DMS 273 treated with DMSO at 0.1 percent for 48 hours (cell line): ENCODE measurements around the gene MYBPC2.
A peak's percentile ranks its signal among the peaks of the same experiment; 100 is the strongest.

Source experiments
- DNase-seq: peaks from one replicate; lab custom pipeline; 2025; lab: John Stamatoyannopoulos, UW

MYBPC2 gene

GRCh38 chr19:50481351-50482149 lies 48.9 kb downstream of the MYBPC2 start:
- no peak for DNase-seq

GRCh38 chr19:50482271-50482855 lies 49.7 kb downstream of the MYBPC2 start:
- DNase-seq = no peak

GRCh38 chr19:50482916-50483315 lies 50.2 kb downstream of the MYBPC2 start:
- DNase-seq = no peak

- no peak for DNase-seq
Measured at GRCh38 chr19:50485284-50485955, 52.7 kb downstream of the MYBPC2 start.

- peak; percentile 15 for DNase-seq
Measured at GRCh38 chr19:50486823-50487515, 54.3 kb downstream of the MYBPC2 start.

DNA sequence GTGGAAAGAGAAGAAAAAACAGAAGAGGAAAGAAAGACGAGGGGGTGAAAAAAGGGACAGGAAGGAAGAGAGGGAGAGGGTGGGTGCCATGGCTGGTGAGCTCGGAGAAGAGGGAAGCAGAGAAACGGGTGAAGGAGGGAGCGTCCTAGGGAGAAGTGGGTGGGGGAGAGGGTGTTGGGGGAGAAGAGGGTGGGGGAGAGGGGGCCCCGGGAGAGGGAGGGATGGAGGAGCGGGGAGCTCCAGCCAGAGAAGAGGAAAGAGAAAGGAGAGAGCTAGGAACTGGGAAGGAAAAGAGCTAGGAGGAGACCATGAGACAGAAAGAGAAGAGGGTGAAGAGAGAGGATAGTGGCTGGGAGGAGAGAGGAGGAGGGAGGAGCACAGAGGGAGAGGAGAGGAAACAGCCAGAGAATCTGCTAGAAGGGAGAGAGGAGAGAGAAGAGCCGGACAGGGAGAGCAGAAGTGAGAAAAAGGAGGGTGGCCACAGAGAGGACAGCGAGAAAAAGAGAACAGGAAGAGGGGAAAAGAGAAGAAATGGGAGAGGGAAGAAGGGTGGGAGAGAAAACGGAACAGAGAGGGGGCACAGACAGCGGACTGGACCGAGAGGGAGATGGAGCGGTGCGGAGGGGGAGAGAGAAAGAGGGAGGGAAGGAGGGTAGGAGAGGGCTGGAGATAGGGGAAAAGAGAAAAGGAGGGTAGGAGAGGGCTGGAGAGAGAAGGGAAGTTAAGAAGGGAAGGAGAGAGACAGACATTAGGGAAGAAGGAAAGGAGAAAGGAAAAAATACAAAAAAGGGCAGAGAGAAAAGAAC lies 55.9 kb downstream of the MYBPC2 start:
- no peak for DNase-seq

- DNase-seq = no peak
Measured at GRCh38 chr19:50489461-50490011, 56.8 kb downstream of the MYBPC2 start.

DNA sequence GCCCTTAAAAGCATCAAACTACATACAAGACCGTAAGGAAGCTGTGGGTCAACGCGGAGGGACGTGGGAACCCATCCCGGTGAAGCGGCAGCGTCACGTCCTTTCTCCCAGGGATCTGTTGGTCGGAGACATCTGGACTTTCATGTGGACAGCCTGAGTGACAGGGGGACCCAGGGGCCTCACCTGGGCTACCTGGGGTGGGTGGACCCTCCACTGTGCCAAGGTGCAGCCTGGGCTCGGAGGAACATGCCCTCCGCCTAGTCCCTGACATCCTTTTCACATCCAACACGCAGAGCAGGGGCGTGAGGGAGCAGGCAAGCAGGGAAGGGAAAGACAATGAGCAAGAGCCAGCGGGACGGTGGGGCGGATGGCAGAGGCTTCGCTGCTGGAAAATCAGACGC lies 57.7 kb downstream of the MYBPC2 start:
- no peak for DNase-seq

- no peak for DNase-seq
Measured at GRCh38 chr19:50490991-50491472, 58.3 kb downstream of the MYBPC2 start.

- no peak for DNase-seq
Measured at GRCh38 chr19:50492303-50493052, 59.8 kb downstream of the MYBPC2 start.

DNA sequence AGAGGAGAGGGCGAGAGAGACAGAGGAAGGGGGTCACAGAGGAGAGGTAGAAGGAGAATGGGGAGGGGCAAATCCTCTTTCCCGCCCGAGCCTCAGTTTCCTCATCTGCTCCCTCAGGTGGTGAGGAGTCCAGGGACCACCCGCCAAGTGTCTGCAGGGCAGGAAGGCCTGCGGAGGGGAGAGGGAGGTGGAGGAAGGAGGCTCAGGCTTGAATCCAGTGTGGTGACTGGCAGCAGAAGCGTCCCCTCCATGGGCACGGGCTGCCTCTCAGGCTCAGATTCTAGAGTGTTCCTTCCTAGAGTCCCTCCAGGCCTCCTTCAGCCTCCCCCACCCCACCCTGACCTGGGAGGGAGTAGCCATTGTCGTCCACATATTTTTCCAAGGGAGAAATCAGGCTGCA lies 60.5 kb downstream of the MYBPC2 start:
- no peak for DNase-seq

GRCh38 chr19:50494186-50495019 lies 61.7 kb downstream of the MYBPC2 start:
- no peak for DNase-seq

DNA sequence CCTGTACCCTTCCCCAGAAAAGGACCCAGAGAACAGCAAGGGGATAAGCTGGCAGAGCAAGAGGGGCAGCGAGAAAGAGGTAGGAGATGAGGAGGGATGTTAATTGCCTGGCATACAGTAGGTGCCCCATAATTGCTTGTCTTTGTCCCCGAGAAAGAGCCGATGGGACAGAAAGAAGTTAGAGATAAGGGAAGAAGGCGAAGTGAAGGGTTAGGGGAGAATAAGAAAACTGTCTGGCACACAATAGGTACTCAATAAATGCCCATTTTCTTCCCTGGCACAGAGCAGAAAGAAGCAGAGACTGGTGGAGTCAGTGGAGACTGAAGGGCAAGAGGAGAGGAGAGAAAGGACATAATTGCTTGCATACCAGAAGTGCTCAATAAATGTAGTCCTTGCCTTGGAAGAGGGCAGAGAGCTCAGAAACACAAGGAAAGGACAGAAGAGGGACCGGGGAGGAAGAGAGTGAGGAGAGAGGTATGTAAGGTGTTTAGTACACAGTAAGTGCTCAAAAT lies 62.4 kb downstream of the MYBPC2 start:
- no peak for DNase-seq

GRCh38 chr19:50496189-50497021 lies 63.7 kb downstream of the MYBPC2 start:
- no peak for DNase-seq

- DNase-seq = no peak
Measured at GRCh38 chr19:50497022-50497405, 64.3 kb downstream of the MYBPC2 start.

GRCh38 chr19:50498219-50499056 lies 65.7 kb downstream of the MYBPC2 start:
- no peak for DNase-seq

DNA sequence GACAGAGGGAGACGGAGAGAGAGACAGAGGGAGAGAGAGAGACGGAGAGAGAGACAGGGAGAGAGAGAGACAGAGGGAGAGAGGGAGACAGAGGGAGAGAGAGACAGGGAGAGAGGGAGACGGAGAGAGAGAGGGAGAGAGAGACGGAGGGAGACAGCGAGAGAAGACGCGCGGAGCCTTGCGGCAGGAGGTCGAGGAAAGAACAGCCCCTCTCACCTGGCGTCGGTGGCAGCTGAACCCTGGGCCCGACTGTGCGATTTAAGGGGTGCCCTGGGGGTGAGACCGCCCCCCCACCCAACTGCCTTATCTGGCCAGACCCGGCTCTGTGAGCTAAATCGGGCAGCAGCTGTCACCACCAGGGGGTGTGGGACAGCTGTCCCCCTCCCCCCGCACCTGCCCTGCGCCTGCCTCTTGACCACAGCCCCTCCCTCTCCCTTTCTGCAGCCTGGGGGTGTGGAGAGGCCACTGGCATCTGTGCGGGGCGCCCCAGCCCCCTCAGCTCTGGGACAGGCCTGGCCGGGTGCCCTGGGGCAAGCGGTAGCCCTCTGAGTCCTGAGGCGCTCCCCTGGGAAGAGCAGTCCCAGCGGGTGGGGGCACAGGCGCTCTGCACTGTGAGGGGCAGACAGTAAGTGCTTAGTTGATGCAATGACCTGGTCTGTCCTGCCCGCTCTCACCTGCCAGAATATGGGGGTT lies 67.5 kb downstream of the MYBPC2 start:
- no peak for DNase-seq
